ENCODE results near the gene G0S2.

GRCh38 chr1:209635850-209636249 lies 39.4 kb upstream of the G0S2 start:
- TF ChIP-seq USF2 (IDR thresholded peaks at IDR 0.05; ENCODE audit: borderline replicate concordance, low read depth, low read length): no peak
- no peak for TF ChIP-seq TCF12 (IDR thresholded peaks at IDR 0.05)
- TF ChIP-seq CTCF (IDR thresholded peaks at IDR 0.05): no peak
- TF ChIP-seq SIN3A (IDR thresholded peaks at IDR 0.05; ENCODE audit: borderline replicate concordance, low read depth, low read length): no peak
- no peak for TF ChIP-seq RAD21 (IDR thresholded peaks at IDR 0.05; ENCODE audit: low read length)
- TF ChIP-seq EP300 (IDR thresholded peaks at IDR 0.05; ENCODE audit: borderline replicate concordance in 1 of 2, low read depth in 1 of 2, low read length in 1 of 2): no peak
- TF ChIP-seq TEAD4 (IDR thresholded peaks at IDR 0.05; ENCODE audit: borderline replicate concordance, insufficient read depth): no peak
- TF ChIP-seq, protein P1, sequence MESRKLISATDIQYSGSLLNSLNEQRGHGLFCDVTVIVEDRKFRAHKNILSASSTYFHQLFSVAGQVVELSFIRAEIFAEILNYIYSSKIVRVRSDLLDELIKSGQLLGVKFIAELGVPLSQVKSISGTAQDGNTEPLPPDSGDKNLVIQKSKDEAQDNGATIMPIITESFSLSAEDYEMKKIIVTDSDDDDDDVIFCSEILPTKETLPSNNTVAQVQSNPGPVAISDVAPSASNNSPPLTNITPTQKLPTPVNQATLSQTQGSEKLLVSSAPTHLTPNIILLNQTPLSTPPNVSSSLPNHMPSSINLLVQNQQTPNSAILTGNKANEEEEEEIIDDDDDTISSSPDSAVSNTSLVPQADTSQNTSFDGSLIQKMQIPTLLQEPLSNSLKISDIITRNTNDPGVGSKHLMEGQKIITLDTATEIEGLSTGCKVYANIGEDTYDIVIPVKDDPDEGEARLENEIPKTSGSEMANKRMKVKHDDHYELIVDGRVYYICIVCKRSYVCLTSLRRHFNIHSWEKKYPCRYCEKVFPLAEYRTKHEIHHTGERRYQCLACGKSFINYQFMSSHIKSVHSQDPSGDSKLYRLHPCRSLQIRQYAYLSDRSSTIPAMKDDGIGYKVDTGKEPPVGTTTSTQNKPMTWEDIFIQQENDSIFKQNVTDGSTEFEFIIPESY (IDR thresholded peaks at IDR 0.05; ENCODE audit: borderline replicate concordance, low read depth): no peak
- TF ChIP-seq, protein P2, sequence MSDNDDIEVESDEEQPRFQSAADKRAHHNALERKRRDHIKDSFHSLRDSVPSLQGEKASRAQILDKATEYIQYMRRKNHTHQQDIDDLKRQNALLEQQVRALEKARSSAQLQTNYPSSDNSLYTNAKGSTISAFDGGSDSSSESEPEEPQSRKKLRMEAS (IDR thresholded peaks at IDR 0.05; ENCODE audit: low read depth): no peak

Data from SK-N-SH (cell line).